Stimulated activated CD4-positive, alpha-beta T cell treated with anti-CD3 and anti-CD28 coated beads, Interleukin-2, amount 100 ng/mL, for 24 hours (primary cell): ENCODE results near the gene RGS4.

ENCODE experiments used
- DNase-seq, 2 donors: peaks; one replicate each; pipeline ENCODE4 v3.0.0-alpha.2; 2020

Gene RGS4

GRCh38 chr1:163104385-163105099 is 35.4 kb downstream of the RGS4 start:
- DNase-seq, result no peak

DNA sequence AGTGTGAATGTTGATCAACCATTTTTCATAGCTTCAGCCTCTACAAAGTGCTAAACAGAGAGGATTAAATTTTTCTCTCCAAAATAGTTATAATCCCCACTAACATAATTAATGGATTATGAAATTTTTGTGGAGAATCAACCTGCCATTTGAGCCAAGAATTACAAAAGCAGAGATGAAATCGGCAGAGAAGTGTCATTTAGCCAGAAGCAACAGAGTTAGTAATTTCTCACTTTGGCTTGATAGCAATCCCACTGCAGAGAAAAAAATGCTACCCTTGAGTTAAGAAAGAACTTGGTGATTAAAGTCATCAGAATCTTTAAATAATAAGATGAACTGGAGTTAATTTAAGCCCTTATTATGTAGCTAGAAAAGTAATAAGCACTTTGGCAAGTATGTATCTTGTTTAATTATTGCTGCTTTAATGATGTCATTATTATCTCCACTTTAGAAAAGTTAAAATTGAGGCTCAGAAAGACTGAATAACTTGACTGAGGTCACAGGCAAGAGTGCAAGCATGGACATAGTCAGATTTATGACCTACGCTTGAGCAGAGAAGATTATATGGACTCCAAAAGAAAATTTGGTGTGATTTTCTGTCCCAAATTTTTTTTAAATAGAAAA is 37.3 kb downstream of the RGS4 start:
- DNase-seq, result no peak

- no peak for DNase-seq
Observed at GRCh38 chr1:163107655-163108054, 38.5 kb downstream of the RGS4 start.

DNA sequence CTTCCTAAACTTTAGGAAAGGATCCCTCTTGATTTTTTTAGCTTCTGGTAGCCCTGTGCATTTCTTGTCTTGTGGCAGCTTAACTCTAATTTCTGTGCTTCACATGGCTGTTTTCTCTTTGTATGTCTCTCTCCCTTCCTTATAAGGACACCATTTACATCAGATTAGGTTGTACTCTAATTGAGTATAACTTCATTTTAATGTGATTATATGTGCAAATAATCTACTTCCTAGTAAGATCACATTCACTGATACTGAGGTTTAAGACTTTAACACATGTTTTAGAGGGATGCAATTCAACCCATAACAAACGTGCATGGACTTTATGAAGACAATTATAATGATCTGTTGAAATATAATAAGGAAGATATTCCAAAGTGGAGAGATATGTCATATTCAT is 46.7 kb downstream of the RGS4 start:
- no peak for DNase-seq

DNA sequence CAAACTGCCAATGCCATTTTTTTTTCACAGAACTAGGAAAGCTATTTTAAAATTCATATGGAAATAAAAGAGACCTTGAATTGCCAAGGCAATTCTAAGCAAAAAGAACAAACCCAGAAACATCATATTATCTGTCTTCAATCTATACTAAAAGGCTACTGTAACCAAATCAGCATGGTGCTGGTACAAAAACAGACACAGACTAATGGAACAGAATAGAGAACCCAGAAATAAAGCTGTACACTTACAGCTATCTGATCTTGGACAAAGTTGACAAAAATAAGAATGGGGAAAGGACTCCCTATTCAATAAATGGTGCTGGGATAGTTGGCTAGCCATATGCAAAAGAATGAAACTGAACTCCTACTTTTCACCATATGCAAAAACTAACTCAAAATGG is 50.5 kb downstream of the RGS4 start:
- DNase-seq, result no peak

- DNase-seq, result no peak
Observed at GRCh38 chr1:163120372-163120771, 51.2 kb downstream of the RGS4 start.

GRCh38 chr1:163124812-163125211 is 55.7 kb downstream of the RGS4 start:
- DNase-seq, result no peak
